Common myeloid progenitor, CD34-positive (primary cell): Measurements from ENCODE around the gene KLF2.

Source experiments
- CTCF ChIA-PET: fragments of 350-600 bp; sonication (Branson Sonifier 250); formaldehyde crosslinking; loops from one replicate; lab custom pipeline; 2021; ENCODE audit warnings: antibody characterized with exemption; lab: Charles Lee
- POLR2A ChIA-PET: fragments of 350-600 bp; sonication (Branson Sonifier 250); formaldehyde crosslinking; loops from one replicate; lab custom pipeline; 2021; ENCODE audit warnings: antibody characterized with exemption; lab: Charles Lee
- DNase-seq, 3 donors: peaks; one replicate each; pipeline versions ENCODE4 v3.0.0 to v3.0.0-alpha.2; 2013
- H3K27ac ChIP-seq, 2 experiments: 1 replicate in 1 of 2; 2 replicates in 1 of 2; pipeline ENCODE4 v1.7.0; 2013; ENCODE audit warnings: inconsistent platforms in 2 of 2, low read length in 2 of 2, mild to moderate bottlenecking in 2 of 2, low read depth in 1 of 2, moderate library complexity in 1 of 2; ENCODE audit not compliant: severe bottlenecking in 2 of 2, insufficient read depth in 1 of 2, poor library complexity in 1 of 2
- H3K27me3 ChIP-seq, 5 experiments: replicated peaks in 2 of 5; 1 replicate in 3 of 5; 2 replicates in 2 of 5; pipeline versions ENCODE4 v1.6.1 to v1.7.0; 2013; ENCODE audit warnings: low read length in 4 of 5, mild to moderate bottlenecking in 2 of 5, moderate library complexity in 2 of 5, inconsistent platforms in 1 of 5; ENCODE audit not compliant: insufficient read depth in 5 of 5, control insufficient read depth in 4 of 5
- H3K36me3 ChIP-seq, 4 experiments: 1 replicate in 2 of 4; 2 replicates in 2 of 4; pipeline versions ENCODE4 v1.6.1 to v1.7.0; 2013; ENCODE audit warnings: low read length in 3 of 4, control low read depth in 1 of 4, mild to moderate bottlenecking in 1 of 4; ENCODE audit not compliant: control insufficient read depth in 4 of 4, insufficient read depth in 4 of 4
- H3K4me1 ChIP-seq, 4 experiments: 1 replicate in 3 of 4; 2 replicates in 1 of 4; pipeline versions ENCODE4 v1.6.1 to v1.7.1; 2013; ENCODE audit warnings: low read length in 3 of 4, mild to moderate bottlenecking in 3 of 4, control low read depth in 1 of 4, inconsistent platforms in 1 of 4, moderate library complexity in 1 of 4; ENCODE audit not compliant: control insufficient read depth in 4 of 4, insufficient read depth in 4 of 4; ENCODE audit errors: control extremely low read depth in 1 of 4
- H3K4me3 ChIP-seq, 7 experiments: 1 replicate in 4 of 7; 2 replicates in 3 of 7; pipeline versions ENCODE4 v1.5.1 to v1.7.0; 2013; ENCODE audit warnings: mild to moderate bottlenecking in 7 of 7, low read length in 6 of 7, moderate library complexity in 6 of 7, inconsistent platforms in 2 of 7, low read depth in 2 of 7, control low read depth in 1 of 7; ENCODE audit not compliant: insufficient read depth in 4 of 7, control insufficient read depth in 1 of 7; ENCODE audit errors: extremely low read depth in 1 of 7
- H3K9me3 ChIP-seq, 5 experiments: 1 replicate in 4 of 5; 2 replicates in 1 of 5; pipeline versions ENCODE4 v1.6.1 to v1.7.1; 2013; ENCODE audit warnings: low read length in 4 of 5, mild to moderate bottlenecking in 2 of 5, inconsistent platforms in 1 of 5, low read depth in 1 of 5, moderate library complexity in 1 of 5; ENCODE audit not compliant: control insufficient read depth in 4 of 5, insufficient read depth in 2 of 5; ENCODE audit errors: control extremely low read depth in 1 of 5
- WGBS: methylation state at CpG from one replicate; pipeline ENCODE4 v1.1.5; 2013; ENCODE audit not compliant: insufficient coverage; 5-methylcytosine and 5-hydroxymethylcytosine counted together

KLF2 gene

DNA sequence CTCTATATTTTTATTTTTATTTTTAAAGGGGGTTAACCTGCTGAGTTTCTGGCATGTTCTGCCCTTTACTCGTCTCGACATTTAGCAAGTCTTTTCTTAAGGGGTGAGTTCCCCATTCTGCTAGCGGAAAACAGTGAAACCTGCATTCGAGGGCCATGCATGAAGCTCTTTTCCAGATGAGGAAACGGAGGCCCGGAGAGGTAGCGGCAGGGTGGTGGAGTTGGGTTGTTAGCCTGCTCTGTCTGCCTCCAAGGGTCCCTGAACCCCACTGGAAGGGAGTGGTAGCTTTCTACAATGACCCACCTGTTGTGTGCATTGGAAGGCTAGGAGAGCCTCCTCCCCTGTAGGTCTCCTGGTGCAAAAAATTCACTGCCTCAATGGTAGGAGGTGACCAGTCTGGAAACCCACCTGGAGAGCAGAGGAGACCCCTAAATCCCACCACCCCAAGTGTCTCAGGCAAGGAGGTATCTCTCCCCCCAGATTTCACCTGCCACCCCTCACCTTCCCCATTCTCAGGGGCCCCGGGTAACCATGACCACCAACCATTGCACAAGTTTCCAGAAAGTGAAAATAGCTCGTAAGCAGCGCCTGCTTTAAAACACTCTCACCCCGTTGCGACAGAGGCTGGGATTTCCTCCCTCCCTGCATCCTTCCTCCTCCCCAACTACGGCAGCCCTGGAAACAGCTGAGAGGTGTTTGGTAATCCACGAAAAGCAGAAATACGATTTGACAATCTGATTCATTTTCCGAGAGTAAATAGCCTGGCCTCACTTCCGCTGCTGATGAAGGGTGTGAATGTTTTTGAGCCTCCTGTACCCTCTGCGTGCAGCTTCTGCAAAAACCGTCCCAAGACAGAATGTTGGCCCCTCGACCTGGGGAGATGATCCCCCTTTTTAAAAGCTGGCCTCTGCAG lies 3.5 kb downstream of the KLF2 start:
- DNase-seq = peak; percentile 94 to 99 (median 98)
- 0% methylated on average over 17 of the region's 20 CpGs for WGBS
- Histone ChIP-seq H3K4me3 (peak overlapping the region in 6 of 7 experiments; percentile 49 to 81 (median 68)), H3K27me3 (peaks cover 0 to 30% (median 5%) of the 10 kb centered on the region in 5 experiments), H3K27ac (peak overlapping the region in 1 of 2 experiments; percentile 60), H3K4me1 (peaks cover 19 to 58% (median 55%) of the 10 kb centered on the region in 4 experiments), H3K9me3 (peaks cover 0 to 2% (median 0%) of the 10 kb centered on the region in 5 experiments), H3K36me3 (peaks cover 0 to 15% (median 0%) of the 10 kb centered on the region in 4 experiments)
- POLR2A ChIA-PET = interaction anchor here (0.6 to 3.2 kb wide), 23 partner anchors 9 to 242 kb away, joined by 3 to 17 read pairs (median 4); partner anchors contain the start of gene FAM32A
- CTCF ChIA-PET = interaction anchor here (0.7 to 7.0 kb wide), 18 partner anchors 9 to 91 kb away, joined by 3 to 41 read pairs (median 4); no protein-coding TSS in a partner anchor

DNA sequence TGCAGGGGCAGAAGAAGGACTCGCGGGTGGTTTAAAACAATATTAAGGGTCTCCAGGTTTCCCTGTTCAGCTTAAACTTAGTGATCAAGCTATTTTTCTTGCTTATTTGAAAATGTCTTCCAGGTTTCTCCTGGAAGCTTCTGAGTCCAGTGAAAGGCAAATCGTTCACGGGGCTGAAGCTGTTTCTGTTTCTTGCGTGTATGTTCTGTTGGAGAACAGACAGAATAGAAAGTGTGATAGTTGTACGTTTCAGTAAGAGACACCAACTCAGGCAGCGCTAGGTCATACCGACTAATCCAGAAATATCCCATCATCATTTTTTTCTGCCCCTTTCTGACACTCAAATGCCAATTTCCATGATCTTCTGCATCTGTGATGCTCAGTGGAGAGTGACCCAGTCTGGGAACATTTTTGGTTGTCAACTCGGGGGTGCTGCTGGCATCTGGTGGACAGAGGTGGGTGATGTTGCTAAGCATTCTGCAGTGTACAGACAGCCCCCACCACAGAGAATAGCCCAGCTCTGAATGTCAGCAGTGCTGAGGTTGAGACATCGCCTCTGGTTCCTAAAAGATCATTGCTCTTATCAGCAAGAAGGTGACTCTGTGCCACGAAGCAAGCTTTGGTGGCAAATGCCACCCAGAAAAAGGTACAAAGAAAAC lies 4.3 kb downstream of the KLF2 start:
- peak; percentile 59 to 80 (median 73) for DNase-seq
- peaks cover 19 to 54% (median 52%) of the 10 kb centered on the region in 4 experiments for H3K4me1 ChIP-seq
- peaks cover 0 to 15% (median 0%) of the 10 kb centered on the region in 4 experiments for H3K36me3 ChIP-seq
- peaks cover 0 to 2% (median 0%) of the 10 kb centered on the region in 5 experiments for H3K9me3 ChIP-seq
- peak overlapping the region in 4 of 7 experiments; percentile 2 to 81 (median 64) for H3K4me3 ChIP-seq
- H3K27ac ChIP-seq = peak overlapping the region in 1 of 2 experiments; percentile 60
- CTCF ChIA-PET = interaction anchor here (0.7 to 7.0 kb wide), 15 partner anchors 10 to 92 kb away, joined by 3 to 41 read pairs (median 5); no protein-coding TSS in a partner anchor
- WGBS = 17% methylated on average over 7 of the region's 11 CpGs
- POLR2A ChIA-PET = interaction anchor here (0.5 to 3.2 kb wide), 17 partner anchors 10 to 87 kb away, joined by 3 to 17 read pairs (median 6); no protein-coding TSS in a partner anchor
- peaks cover 0 to 22% (median 5%) of the 10 kb centered on the region in 5 experiments for H3K27me3 ChIP-seq

- Histone ChIP-seq H3K4me3 (no peak overlapping the region), H3K27me3 (peaks cover 0 to 13% (median 5%) of the 10 kb centered on the region in 5 experiments), H3K9me3 (no peaks in the 10 kb centered on the region), H3K27ac (no peak overlapping the region), H3K4me1 (peaks cover 19 to 46% (median 44%) of the 10 kb centered on the region in 4 experiments), H3K36me3 (peaks cover 0 to 15% (median 0%) of the 10 kb centered on the region in 4 experiments)
- DNase-seq = peak; percentile 76 to 90 (median 85)
- WGBS = 65% methylated on average over 8 of the region's 8 CpGs
- CTCF ChIA-PET = interaction anchor here (1.8 to 7.0 kb wide), 4 partner anchors 9 to 84 kb away, joined by 6 to 41 read pairs (median 12); no protein-coding TSS in a partner anchor
- POLR2A ChIA-PET = interaction anchor here (0.7 to 1.1 kb wide), 4 partner anchors 9 to 36 kb away, joined by 3 to 4 read pairs (median 3); no protein-coding TSS in a partner anchor
These were observed 5.8 kb downstream of the KLF2 start for GRCh38 chr19:16330368-16330801.

DNA sequence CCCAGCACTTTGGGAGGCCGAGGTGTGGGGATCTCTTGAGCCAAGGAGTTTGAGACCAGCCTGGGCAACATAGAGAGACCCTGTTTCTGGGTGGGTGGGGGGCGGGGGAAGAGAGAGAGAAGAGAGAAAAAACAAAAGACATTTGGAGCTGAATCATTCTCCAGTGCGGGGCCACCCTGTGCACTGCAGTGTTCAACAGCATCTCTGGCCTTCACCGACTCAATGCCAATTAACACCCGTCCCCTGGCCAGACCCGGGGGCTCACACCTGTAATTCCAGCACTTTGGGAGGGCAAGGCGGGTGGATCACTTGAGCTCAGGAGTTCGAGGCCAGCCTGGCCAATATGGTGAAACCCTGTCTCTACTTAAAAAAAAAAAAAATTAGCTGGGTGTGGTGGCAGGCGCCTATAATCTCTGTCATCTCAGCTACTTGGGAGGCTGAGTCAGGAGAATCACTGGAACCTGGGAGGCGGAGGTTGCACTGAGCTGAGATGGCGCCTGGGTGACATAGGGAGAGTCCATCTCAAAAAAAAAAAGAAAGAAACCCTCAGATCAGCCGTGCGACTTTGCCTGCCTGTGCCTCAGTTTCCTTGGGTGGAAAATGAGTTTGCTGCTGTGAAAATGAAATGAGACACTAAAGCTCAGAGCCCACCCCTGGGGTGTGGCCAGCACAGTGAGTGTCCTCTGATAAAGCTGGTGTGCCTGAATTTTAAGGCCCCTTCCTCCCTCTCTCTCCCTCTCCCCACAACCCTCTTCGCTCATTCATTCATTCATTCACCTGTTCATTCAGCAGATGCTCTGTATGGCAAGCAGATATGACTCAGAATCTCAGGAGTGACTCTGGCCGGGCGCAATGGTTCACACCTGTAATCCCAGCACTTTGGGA lies 6.4 kb downstream of the KLF2 start:
- Histone ChIP-seq H3K9me3 (no peaks in the 10 kb centered on the region), H3K4me1 (peaks cover 19 to 41% (median 39%) of the 10 kb centered on the region in 4 experiments), H3K27me3 (peaks cover 0 to 8% (median 5%) of the 10 kb centered on the region in 5 experiments), H3K27ac (no peak overlapping the region), H3K4me3 (no peak overlapping the region), H3K36me3 (peaks cover 0 to 11% (median 0%) of the 10 kb centered on the region in 4 experiments)
- WGBS = 98% methylated on average over 12 of the region's 16 CpGs
- POLR2A ChIA-PET = interaction anchor here (0.5 to 1.0 kb wide), 5 partner anchors 12 to 68 kb away, joined by 3 read pairs; no protein-coding TSS in a partner anchor
- peak in 1 of 3 donors; percentile 40 for DNase-seq
- CTCF ChIA-PET = interaction anchor here (1.3 to 7.0 kb wide), 5 partner anchors 8 to 84 kb away, joined by 3 to 41 read pairs (median 6); no protein-coding TSS in a partner anchor

- ChIA-PET CTCF (interaction anchor here (0.8 to 7.0 kb wide), 3 partner anchors 9 to 86 kb away, joined by 3 to 41 read pairs (median 3); no protein-coding TSS in a partner anchor), POLR2A (interaction anchor here (0.5 to 0.9 kb wide), 3 partner anchors 9 to 225 kb away, joined by 3 read pairs; partner anchors contain the start of gene KLF2)
- H3K36me3 ChIP-seq = no peaks in the 10 kb centered on the region
- WGBS = 98% methylated on average over 5 of the region's 12 CpGs
- peaks cover 0 to 4% (median 0%) of the 10 kb centered on the region in 5 experiments for H3K27me3 ChIP-seq
- H3K27ac ChIP-seq = no peak overlapping the region
- H3K9me3 ChIP-seq = no peaks in the 10 kb centered on the region
- H3K4me1 ChIP-seq = peaks cover 12 to 24% (median 22%) of the 10 kb centered on the region in 4 experiments
- H3K4me3 ChIP-seq = no peak overlapping the region
- DNase-seq = no peak
These were observed 8.5 kb downstream of the KLF2 start for GRCh38 chr19:16333001-16333586.
